ENCODE results near the gene ZIC4.

The ZIC4 gene

DNA sequence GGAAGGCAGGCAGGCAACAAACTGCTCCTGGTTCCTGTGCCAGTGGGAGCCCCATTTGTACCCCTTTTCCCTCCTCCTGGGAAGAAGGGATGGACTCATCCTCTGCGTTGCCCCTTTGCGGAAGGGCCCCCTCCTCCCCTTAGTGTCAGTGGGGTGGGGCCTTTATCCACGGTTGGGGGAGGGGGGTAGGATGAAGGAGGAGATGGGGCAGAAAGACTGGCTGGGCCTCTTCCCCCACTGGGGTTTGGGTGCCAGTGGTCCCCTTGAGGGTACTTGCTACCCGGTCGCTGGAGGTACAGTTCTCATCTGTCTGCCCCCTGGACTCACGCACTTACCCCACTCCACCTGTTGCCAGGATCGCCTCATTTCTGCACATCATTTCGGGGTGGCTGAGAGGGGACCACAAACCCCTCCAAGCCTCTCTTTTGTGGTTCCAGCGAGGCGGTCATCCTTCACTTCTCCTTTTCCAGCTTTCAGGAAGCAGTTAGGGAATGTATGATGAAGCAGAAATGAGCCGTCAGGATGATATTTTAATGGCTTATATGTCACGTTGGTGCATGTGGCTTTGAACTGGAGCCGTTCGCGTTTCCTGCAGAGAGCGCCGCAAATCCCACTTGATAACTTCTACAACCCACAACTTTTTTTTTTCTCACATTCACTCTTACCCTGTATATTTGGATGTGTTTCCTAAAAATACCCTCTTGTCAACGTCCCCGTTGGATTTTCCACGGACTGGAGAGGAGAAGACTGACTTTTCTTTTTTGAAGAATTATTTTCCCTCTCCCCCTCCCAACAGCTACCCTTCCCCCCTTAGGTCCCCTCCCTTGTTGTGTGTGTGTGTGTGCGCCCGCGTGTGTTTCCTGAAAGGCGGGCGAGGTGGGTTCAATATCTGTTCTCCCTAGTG is at the start of gene ZIC4:
TSS of gene ZIC4 (minus strand) at position 516 of the 904 bp plus-strand sequence. CDS start 3,746 bp downstream, outside the sequence.
- TF ChIP-seq FOXM1 (IDR thresholded peaks at IDR 0.05; ENCODE audit: borderline replicate concordance, low read depth): no peak
- no peak for TF ChIP-seq YY1 (IDR thresholded peaks at IDR 0.05; ENCODE audit: low read depth)
- no peak for TF ChIP-seq TEAD4 (IDR thresholded peaks at IDR 0.05)
- TF ChIP-seq CEBPB (IDR thresholded peaks at IDR 0.05): no peak
- no peak for TF ChIP-seq NFIC (IDR thresholded peaks at IDR 0.05)
- TF ChIP-seq, protein P1, sequence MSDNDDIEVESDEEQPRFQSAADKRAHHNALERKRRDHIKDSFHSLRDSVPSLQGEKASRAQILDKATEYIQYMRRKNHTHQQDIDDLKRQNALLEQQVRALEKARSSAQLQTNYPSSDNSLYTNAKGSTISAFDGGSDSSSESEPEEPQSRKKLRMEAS (IDR thresholded peaks at IDR 0.05): no peak
- no peak for TF ChIP-seq USF1 (IDR thresholded peaks at IDR 0.05)
- no peak for TF ChIP-seq TCF12 (IDR thresholded peaks at IDR 0.05; ENCODE audit: low read depth)

- TF ChIP-seq ZBTB7A (IDR thresholded peaks at IDR 0.05; ENCODE audit: low read depth) (no peak), RAD21 (IDR thresholded peaks at IDR 0.05; ENCODE audit: low read depth) (no peak), NFIC (IDR thresholded peaks at IDR 0.05) (no peak), YY1 (IDR thresholded peaks at IDR 0.05; ENCODE audit: low read depth) (no peak), CREB1 (IDR thresholded peaks at IDR 0.05; ENCODE audit: low read depth) (no peak), TAF1 (IDR thresholded peaks at IDR 0.05; ENCODE audit: low read depth) (no peak), EGR1 (IDR thresholded peaks at IDR 0.05) (no peak), TEAD4 (IDR thresholded peaks at IDR 0.05) (no peak), EP300 (IDR thresholded peaks at IDR 0.05; ENCODE audit: borderline replicate concordance) (no peak), TCF12 (IDR thresholded peaks at IDR 0.05; ENCODE audit: low read depth) (no peak), USF1 (IDR thresholded peaks at IDR 0.05) (no peak)
- TF ChIP-seq, protein P2, sequence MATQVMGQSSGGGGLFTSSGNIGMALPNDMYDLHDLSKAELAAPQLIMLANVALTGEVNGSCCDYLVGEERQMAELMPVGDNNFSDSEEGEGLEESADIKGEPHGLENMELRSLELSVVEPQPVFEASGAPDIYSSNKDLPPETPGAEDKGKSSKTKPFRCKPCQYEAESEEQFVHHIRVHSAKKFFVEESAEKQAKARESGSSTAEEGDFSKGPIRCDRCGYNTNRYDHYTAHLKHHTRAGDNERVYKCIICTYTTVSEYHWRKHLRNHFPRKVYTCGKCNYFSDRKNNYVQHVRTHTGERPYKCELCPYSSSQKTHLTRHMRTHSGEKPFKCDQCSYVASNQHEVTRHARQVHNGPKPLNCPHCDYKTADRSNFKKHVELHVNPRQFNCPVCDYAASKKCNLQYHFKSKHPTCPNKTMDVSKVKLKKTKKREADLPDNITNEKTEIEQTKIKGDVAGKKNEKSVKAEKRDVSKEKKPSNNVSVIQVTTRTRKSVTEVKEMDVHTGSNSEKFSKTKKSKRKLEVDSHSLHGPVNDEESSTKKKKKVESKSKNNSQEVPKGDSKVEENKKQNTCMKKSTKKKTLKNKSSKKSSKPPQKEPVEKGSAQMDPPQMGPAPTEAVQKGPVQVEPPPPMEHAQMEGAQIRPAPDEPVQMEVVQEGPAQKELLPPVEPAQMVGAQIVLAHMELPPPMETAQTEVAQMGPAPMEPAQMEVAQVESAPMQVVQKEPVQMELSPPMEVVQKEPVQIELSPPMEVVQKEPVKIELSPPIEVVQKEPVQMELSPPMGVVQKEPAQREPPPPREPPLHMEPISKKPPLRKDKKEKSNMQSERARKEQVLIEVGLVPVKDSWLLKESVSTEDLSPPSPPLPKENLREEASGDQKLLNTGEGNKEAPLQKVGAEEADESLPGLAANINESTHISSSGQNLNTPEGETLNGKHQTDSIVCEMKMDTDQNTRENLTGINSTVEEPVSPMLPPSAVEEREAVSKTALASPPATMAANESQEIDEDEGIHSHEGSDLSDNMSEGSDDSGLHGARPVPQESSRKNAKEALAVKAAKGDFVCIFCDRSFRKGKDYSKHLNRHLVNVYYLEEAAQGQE (IDR thresholded peaks at IDR 0.05; ENCODE audit: low read depth): no peak
- TF ChIP-seq, protein P1 (IDR thresholded peaks at IDR 0.05): no peak
Observed at GRCh38 chr3:147449669-147450068, 43.3 kb upstream of the ZIC4 start.

DNA sequence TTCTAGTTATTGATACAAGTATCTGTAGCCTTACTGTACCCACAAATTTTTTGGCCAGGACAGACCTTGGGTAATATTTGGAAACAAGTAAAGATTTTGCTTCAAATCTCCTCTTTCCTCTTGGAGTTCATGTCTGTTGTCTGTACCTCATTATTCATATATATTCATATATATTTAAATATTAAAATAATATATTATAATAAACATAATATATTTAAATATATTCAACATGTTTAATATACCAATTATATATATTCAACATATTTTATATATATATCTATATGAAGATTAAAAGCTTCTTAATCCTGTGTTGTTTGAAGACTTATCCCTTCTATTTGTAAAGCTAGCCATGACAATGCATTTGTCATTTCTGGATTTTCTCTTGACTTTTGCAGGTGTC is 40.9 kb upstream of the ZIC4 start:
- no peak for TF ChIP-seq TAF1 (IDR thresholded peaks at IDR 0.05; ENCODE audit: low read depth)
- TF ChIP-seq, protein P2 (IDR thresholded peaks at IDR 0.05; ENCODE audit: low read depth): no peak
- no peak for TF ChIP-seq CREB1 (IDR thresholded peaks at IDR 0.05; ENCODE audit: low read depth)
- no peak for TF ChIP-seq ZBTB7A (IDR thresholded peaks at IDR 0.05; ENCODE audit: low read depth)
- TF ChIP-seq YY1 (IDR thresholded peaks at IDR 0.05; ENCODE audit: low read depth): no peak
- TF ChIP-seq NFIC (IDR thresholded peaks at IDR 0.05): no peak
- no peak for TF ChIP-seq TEAD4 (IDR thresholded peaks at IDR 0.05)
- no peak for TF ChIP-seq USF1 (IDR thresholded peaks at IDR 0.05)
- no peak for TF ChIP-seq EP300 (IDR thresholded peaks at IDR 0.05; ENCODE audit: borderline replicate concordance)
- no peak for TF ChIP-seq CEBPB (IDR thresholded peaks at IDR 0.05)

DNA sequence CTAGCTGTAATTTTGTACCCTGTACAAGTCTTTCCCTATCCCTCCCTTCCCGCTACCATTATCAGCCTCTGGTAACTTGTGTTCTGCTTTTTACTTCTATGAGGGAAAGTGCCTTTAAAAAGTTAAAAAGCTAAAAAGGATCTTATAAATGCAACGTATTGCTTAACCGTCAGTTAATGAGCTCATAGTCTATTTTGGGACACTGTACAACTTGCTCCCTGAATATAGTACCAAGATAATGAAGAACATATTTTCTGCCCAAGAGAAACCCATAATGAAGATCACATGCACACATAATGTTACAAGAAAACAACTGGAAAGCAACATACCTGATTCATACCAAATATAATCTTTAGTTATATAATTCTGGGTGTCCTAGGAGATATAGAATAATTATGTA is 25.4 kb upstream of the ZIC4 start:
- no peak for TF ChIP-seq EP300 (IDR thresholded peaks at IDR 0.05; ENCODE audit: borderline replicate concordance)
- TF ChIP-seq TAF1 (IDR thresholded peaks at IDR 0.05; ENCODE audit: low read depth): no peak
- no peak for TF ChIP-seq EGR1 (IDR thresholded peaks at IDR 0.05)
- no peak for TF ChIP-seq USF1 (IDR thresholded peaks at IDR 0.05)
- no peak for TF ChIP-seq CEBPB (IDR thresholded peaks at IDR 0.05)
- TF ChIP-seq FOXM1 (IDR thresholded peaks at IDR 0.05; ENCODE audit: borderline replicate concordance, low read depth): no peak
- TF ChIP-seq ZBTB7A (IDR thresholded peaks at IDR 0.05; ENCODE audit: low read depth): no peak
- TF ChIP-seq TEAD4 (IDR thresholded peaks at IDR 0.05): no peak
- TF ChIP-seq NFIC (IDR thresholded peaks at IDR 0.05): no peak
- no peak for TF ChIP-seq CREB1 (IDR thresholded peaks at IDR 0.05; ENCODE audit: low read depth)
- no peak for TF ChIP-seq YY1 (IDR thresholded peaks at IDR 0.05; ENCODE audit: low read depth)
- TF ChIP-seq TCF12 (IDR thresholded peaks at IDR 0.05; ENCODE audit: low read depth): no peak
- TF ChIP-seq RAD21 (IDR thresholded peaks at IDR 0.05; ENCODE audit: low read depth): no peak
- TF ChIP-seq, protein P1 (IDR thresholded peaks at IDR 0.05): no peak
- TF ChIP-seq, protein P2 (IDR thresholded peaks at IDR 0.05; ENCODE audit: low read depth): no peak
